Panc1 (cell line): Measurements from ENCODE around the gene PPP1R7.

ENCODE experiments used
- CTCF ChIP-seq: fragments of 450-650 bp; IDR thresholded peaks from 2 replicates; pipeline ENCODE4 v1.5.1; 2017; ENCODE audit warnings: mild to moderate bottlenecking
- REST ChIP-seq, 2 experiments: IDR thresholded peaks; 2 replicates each; pipeline ENCODE4 v1.6.1; 2011 to 2012; ENCODE audit warnings: low read depth in 2 of 2, control low read depth in 1 of 2, low read length in 1 of 2, mild to moderate bottlenecking in 1 of 2, moderate library complexity in 1 of 2; ENCODE audit not compliant: insufficient read depth in 1 of 2

- TF ChIP-seq CTCF (no peak), REST (IDR thresholded peaks at IDR 0.05; ENCODE audit: insufficient read depth in 1 of 2, low read depth in 2 of 2, low read length in 1 of 2) (no peak)
These were observed 33.4 kb upstream of the PPP1R7 start for GRCh38 chr2:241116606-241117560.
